HTR-8/SVneo (cell line): ENCODE data around the gene PRR35.
A peak's percentile ranks its signal among the peaks of the same experiment; 100 is the strongest.

Experiments
- DNase-seq: peaks from one replicate; pipeline ENCODE4 v3.0.0; 2011; ENCODE audit warnings: low spot score, mixed read lengths; ENCODE audit not compliant: insufficient read length
- FAIRE-seq: peaks from 2 replicates; lab custom pipeline; 2011; peaks lifted over from hg19 to GRCh38; lab: Jason Lieb, UNC

Gene PRR35

DNA sequence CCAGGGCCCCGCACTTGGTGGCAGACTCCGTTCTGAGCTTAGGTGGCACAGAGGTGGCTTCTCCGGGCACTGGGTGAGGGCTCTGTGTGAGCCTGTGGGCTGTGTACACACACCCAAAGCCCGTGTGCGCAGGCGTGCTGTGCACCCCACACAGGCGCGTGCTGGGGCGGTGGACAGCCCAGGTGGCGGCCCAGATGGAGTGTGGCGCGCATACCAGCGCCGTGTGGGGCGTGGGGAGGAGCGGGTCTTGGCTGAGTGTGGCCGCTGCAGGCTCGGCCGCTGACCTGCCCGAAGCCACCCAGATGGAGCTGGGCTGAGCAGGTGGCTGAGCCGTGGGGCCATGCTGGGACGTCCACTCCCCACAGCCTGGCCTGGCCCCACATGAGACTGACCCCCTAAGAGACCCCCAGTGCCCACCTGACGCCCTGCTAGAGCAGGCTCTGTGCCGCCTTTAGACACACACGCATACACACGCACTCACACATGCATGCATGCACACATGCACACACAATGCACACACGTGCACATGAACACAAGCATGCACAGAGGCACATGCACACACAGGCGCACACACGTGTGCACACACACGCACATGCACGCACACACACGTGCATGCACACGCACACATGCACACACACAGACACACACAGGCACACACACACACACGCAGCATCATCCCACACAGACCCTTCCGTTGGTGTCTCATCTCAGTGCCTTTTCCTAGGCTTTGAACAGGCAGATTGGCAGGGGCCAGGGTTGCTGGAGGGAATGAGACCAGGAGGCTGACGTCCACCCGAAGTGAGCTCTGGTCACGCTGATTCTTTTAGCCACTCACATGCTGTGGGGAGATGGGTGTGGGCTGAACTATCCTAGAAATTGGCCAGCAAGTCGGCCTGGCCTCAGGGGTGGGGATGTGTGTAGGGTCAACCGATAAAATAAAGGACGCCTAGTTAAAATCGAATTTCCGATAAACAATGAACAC is 2.1 kb downstream of the PRR35 start:
- FAIRE-seq: peak; percentile 86
- no peak for DNase-seq

DNA sequence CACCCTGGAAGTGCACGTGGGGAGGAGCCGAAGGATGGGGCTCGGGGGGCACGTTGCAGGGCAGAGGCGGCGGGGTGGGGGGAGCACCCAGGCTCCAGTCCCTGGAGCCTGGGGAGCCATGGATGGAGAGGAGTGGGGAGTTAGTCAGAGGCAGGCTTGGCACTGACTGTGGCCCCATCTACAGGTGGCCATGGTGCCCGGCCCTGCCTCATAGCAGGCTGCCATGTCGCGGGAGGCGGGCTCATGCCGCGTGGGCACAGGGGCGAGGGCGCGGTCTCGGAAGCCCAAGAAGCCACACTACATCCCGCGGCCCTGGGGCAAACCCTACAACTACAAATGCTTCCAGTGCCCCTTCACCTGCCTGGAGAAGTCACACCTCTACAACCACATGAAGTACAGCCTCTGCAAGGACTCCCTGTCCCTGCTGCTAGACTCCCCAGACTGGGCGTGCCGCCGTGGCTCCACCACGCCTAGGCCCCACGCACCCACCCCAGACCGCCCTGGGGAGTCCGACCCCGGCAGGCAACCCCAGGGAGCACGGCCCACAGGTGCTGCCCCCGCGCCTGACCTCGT is 3.0 kb downstream of the PRR35 start:
- DNase-seq: no peak
- no peak for FAIRE-seq

DNA sequence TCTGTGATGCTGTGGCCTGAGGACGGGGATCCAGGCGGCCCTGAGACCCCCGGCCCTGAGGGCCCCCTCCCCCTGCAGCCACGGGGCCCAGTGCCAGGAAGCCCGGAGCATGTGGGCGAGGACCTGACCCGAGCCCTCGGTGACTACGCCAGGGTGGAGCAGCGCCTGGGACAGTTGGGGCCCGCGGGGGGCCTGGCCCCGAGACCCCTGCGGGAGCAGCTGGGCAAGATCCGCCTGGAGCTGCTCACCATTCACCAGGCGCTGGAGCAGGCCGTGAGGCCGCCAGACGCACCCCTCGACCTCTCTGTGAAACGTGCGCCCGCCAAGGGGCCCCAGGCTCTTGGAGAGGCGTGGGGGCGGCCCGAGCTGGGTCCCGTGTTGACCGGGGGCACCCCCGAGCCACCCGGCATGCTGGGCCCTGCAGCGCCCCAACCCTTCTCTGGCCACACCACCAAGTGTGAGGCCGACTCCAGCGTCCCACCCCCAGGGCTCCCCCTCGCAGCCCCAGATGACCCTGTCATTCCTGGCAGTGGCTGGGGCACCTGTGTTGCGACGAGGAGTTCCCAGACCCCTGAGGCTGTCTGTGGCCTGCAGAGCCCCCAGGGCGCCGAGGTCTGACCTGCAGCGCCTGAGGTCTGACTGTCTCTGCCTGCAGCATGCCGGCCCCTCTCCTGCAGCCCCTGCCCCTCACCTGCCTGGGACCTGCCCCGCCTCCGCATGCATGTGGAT is 4.7 kb downstream of the PRR35 start:
- DNase-seq (no peak), FAIRE-seq (no peak)

DNA sequence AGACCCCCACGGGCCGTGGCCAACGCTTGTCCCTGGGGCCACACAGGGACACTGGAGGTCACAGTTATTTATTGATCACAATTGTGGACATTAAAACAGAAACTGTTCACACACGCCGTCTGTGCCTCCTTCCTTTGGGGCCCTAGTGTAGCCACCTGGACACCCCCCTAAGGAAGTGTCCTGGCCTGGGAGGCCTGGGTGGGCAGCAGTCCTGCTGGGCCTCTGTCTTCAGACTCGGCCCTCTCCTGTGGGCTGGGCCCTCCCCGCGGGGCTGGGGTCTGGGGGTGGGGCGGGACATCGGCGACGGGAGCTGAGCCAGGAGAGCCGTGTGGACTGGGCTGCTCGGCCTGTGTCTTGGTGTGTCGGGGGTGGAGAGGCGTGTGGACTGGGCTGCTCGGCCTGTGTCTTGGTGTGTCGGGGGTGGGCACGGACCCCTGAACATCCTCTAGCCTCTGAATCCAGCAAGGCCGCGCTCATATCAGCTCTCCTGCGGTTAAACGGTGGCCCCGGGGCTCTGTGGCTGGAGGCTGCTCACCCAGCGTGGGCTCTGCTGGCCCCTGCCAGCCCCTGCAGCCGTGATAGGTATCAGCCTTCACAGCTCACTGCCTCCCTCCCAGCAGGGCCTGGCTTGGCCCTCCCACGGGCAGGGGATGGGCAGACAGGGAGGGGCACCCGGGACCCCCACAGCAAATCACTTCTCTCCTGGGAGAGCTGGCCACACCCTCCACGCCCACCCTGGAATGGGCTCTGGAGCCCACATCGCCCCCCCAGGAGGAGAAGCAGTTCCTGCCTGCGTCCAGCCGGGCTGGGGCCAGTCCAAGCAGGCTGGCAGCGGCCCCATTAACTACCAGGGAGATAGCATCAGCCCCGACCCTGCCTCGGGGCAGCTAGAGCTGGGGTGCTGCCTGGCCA is 5.5 kb downstream of the PRR35 start:
- DNase-seq (peak; percentile 53), FAIRE-seq (no peak)

DNA sequence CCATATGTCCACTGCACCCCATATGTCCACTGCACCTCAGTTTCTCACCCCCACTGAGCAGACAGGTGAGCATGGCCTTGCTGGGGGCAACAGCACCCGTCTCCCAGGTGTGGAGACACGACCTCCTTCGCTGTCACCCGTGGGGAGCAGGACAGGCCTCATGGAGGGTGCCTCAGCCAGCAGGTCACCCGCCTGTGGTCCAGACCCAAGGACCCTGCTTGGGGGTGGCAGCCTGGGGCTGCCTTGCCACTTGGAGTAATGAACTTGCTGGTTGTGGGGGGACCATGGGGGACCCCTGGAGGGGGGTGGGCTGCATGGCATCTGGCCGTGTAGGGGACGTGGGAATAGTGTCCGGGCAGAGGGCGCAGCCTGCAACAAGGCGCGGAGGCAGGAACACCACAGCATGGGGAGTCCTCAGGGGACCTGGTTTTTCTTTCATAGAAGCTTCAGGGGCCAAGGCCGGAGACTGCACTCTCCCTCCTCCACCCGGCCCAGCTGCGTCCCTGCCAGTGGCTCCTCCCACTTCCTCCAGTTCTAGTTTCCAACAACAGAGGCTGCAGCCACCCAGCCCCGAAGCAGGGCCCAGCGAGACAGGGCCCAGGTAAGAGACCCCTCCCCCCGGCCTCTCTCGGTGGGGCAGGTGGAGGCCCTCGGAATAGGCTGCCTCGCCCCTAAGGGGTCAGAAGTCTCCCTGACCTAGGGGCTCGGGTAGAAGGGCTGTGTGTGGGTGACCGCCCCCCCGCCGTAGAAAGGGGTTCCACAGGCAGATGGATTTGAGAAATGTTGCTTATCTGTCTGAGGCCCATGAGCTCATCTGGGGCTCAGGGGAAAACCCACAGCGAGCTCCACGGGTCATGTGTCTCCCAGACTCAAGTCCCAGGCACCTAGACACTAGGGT is 6.5 kb downstream of the PRR35 start, which contains the start of gene NHLRC4:
NHLRC4 (plus strand) TSS at position 531 of the 898 bp plus-strand sequence. CDS start 1,043 bp downstream, outside the sequence.
- DNase-seq (peak; percentile 41), FAIRE-seq (no peak)

DNA sequence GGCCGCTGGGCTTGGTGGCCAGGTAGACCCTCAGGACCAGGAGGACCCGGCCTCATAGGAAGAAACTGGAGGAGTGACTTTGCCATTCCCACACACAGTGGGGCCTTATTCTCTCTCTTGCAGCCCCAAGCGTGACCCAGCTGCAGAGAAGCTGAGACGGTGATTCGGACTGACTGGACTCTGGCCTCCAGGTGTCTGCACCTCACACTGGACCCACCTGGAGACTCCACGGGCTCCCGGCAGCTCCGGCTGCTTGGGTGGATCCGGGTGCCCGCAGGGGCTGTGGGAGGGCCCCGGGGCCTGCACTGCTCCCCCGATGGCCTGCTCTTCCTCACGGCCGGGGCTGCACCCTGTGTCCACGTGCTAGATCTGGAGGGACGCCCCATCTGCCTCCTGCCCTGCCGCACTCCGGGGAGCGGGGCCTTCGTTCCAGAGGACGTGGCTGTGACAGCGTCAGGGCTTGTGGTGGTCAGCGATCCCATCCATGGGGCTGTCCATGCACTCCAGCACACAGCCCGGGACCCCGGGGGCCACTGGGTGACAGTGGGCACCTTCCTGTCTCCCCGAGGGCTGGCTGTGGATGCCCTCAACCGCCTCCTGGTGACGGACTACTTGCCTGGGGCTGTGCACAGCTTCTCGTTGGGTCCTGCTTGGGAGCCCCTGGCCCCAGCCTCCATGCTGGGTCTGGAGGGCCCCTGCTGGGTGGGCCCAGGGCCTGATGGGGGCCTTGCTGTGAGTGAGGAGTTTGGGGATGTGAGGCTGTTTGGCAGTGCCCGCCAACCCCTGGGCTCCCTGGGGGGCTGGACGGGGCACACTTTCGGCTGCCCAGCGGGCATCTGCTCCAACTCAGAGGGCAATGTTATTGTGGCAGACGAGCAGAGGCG is 7.4 kb downstream of the PRR35 start:
- no peak for DNase-seq
- no peak for FAIRE-seq

DNA sequence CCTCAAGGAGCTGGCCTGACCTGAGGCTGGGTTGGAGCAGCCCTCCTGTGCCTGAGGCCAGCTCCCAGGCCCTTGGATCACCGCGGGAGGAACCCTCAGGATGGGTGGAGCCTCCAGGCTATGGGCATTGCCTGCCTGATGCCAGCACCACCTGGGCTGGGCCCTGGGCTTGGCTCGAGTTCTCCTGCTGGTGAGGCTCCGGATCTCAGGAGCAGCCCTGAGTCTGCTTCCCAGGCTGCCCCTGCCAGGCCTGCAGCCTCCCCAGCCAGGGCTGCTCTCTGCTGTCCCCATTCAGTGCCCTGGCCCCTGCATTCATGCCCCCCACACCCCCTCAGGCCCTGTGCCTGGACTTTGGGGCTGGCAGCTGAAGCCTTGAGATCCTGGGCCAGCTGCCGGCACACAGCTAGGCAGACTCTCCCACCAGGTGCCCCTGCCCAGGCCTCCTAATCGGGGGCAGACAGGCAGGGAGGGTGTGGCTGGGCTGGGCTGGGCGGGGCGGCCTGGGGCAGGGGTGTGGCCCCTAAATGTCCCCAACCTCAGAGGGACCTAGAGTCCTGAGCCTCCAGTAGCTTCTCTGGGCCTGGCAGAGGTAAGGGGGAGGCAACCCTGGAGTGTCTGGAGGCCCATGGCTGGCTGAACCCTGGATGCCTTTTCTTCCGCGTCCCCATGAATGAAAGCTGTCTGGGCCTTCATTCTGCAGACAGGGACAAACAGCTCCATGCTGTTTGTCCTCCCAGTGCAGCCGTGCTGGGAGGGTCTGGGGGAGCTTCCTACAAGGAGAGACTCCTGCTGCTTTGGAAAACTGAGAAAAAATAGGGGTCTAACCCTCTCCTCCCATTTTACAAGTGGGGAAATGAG is 8.4 kb downstream of the PRR35 start:
- DNase-seq (no peak), FAIRE-seq (no peak)

DNA sequence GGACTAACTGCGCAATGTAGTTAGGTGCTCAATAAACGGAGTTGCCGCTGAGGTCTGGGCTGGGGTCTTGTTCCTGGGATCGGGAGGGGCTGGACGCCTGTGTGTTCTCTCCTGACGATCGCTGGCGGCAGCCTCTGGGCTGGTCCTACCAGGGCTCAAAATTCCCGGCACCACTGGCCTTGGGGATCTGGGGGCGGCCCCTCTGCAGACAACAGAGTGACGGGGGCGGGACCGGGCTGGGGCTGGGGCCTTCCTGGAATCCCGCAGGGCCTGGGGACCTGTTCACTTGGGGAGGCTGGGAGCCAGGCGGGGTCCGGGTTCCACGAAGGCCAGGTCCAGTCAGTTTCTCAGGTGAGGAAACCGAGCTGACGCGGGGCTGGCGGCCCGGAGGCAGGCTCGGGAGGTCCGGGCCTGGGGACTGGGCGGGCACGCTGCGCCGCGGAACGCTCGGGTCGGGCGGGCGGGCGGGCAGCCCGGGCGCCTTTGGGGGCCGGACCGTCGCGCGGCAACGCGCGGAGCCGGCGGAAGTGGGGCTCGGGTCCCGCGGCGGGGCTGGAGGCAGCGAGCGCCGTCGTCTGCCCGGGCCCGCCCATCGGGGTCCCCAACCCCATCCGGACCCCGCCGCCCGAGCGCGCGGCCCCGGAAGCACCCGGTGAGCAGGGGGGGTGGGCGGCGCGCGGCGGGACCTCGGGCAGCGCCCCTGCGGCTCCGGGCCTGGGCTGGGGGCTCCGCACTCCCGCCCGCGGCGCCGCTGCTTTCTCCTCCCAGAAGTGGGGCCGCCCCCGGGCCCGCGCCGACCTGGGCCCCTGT is 9.5 kb downstream of the PRR35 start, which contains the start of gene PIGQ:
PIGQ (plus strand) TSS at position 524 of the 810 bp plus-strand sequence. CDS start 4,107 bp downstream, outside the sequence.
- FAIRE-seq (no peak), DNase-seq (peak; percentile 79)

DNA sequence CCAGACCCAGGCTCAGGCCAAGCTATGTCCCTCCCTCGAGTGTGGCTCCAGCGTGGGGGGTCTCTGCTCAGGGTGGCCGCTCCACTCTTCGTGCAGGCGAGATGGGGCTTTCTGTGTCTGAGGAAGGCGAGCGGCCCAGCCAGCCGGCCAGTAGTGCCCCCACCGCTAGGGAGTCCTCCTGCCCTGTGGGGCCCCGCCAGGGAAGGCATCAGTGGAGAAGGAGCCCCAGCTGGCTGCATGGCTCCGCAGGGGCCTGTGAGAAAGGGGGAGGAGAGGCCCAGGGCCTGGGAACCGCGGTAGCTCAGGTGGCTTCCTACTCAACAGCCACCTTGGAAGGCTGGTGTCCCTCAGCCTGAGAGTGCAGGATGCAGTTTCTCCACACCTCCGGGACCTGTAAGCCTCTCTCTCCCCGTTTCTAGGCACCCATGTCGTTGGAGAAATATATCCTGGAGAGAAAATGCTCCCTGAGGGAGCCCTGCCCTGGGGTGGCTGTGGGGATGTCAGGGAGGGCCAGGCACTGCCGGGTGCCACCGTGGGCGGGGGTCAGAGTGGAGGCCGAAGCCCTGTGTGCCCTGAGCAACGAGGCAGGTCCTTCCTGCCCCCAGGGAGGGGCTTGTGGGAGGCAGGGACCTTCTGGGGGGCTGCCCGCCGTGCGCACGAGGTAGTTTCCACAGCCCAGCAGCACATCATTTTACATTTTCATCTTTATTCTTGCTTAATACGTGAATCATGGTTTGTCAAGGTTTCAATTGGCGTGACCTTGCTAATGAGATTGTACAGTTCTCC is 12.9 kb downstream of the PRR35 start:
- FAIRE-seq (no peak), DNase-seq (no peak)

DNA sequence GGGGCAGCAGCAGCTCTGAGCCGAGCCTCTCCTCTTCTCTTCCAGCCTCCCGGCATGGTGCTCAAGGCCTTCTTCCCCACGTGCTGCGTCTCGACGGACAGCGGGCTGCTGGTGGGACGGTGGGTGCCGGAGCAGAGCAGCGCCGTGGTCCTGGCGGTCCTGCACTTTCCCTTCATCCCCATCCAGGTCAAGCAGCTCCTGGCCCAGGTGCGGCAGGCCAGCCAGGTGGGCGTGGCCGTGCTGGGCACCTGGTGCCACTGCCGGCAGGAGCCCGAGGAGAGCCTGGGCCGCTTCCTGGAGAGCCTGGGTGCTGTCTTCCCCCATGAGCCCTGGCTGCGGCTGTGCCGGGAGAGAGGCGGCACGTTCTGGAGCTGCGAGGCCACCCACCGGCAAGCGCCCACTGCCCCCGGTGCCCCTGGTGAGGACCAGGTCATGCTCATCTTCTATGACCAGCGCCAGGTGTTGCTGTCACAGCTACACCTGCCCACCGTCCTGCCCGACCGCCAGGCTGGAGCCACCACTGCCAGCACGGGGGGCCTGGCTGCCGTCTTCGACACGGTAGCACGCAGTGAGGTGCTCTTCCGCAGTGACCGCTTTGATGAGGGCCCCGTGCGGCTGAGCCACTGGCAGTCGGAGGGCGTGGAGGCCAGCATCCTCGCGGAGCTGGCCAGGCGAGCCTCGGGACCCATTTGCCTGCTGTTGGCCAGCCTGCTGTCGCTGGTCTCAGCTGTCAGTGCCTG is 14.0 kb downstream of the PRR35 start:
- no peak for FAIRE-seq
- DNase-seq: no peak

DNA sequence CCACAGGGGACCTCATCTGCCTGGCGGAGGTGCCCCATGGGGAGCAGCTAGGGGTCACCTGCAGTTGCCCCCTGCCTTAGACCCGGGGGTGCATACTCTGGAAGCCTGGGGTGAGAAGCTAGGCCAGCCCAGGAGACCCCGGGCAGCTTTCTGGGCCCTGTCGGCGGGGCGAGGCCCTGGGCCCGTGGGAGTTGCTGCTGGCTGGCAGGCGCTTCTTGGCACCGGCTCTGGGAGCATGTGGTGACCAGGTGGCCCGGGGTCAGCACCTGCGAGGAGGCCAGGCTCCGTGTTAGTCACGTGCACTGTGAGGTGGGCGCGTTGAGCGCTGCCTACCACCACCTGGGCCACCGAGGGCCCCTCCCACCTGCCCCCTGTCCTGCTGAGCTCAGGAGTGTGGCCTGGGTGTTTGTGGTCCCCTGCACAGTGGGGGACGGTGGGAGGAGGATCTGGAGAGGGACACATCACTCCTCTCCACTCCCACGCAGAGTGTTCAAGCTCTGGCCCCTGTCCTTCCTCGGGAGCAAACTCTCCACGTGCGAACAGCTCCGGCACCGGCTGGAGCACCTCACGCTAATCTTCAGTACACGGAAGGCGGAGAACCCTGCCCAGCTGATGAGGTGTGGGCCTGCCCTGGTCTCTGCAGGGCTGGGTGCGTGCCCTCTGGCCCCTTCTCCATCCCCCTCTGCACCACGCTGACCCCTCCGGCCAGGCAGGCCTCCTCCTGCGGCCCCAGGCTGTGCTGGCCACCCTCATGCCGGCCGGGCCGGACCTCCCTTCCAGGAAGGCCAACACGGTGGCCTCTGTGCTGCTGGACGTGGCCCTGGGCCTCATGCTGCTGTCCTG is 15.4 kb downstream of the PRR35 start:
- FAIRE-seq (no peak), DNase-seq (no peak)

DNA sequence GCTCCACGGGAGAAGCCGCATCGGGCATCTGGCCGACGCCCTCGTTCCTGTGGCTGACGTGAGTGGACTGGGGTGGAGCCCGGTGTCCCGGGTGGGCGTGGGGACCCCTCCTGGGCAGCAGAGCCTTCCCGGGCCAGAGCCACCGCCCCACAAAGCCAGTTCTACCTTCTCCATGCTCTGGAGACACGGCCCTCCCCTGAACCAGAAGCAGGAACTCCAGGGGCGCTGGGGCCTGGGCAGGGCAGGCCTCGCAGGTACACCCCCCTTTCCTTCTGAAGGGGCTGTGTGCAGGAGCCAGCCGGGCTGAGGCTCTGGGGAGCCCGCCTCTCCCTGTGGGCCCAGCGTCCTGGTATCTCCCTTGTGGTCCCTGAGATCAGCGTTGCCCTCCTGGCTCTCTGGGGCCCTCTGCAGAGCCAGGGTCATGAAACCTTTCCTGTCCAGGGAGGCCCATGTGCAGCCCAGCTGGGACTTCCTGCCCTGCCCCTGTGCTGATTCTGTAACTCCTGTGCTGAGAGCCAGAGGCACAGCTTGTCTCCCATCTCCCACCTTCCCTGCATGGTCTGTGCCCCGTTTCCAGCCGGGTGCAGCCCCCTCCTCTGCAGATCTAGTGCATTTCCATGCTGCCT is 16.1 kb downstream of the PRR35 start:
- DNase-seq (no peak), FAIRE-seq (no peak)

DNA sequence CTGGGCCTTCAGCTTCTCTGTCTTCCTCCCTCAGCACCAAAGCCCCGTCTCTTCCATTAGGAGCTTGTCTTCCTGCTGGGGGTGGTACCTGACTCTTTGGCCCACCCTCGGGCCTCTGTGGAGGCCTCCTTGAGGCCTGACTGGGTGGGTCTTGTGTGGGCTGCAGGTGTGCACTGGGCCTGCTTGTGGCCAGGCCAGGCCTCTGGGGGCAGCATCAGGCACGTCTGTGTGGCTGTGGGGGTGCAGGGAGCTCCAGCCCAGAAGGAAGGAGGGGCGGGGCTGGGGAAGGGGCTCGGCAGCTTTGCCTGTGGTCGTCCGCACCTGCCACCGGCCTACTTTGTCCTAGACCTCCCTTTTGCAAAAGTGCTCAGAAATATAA is 16.6 kb downstream of the PRR35 start:
- DNase-seq (no peak), FAIRE-seq (no peak)
